Stimulated activated CD4-positive, alpha-beta T cell treated with anti-CD3 and anti-CD28 coated beads, Interleukin-2, amount 100 ng/mL, for 48 hours (primary cell): Measurements from ENCODE around the gene SPATA1.
"Not testable (repeated sequence)": the region's sequence is repeated elsewhere in the genome, so short reads cannot be mapped to it uniquely, and the experiment has no call there.

Experiments used
- DNase-seq, 2 donors: peaks; one replicate each; pipeline ENCODE4 v3.0.0-alpha.2; 2020

The SPATA1 gene, protein sequence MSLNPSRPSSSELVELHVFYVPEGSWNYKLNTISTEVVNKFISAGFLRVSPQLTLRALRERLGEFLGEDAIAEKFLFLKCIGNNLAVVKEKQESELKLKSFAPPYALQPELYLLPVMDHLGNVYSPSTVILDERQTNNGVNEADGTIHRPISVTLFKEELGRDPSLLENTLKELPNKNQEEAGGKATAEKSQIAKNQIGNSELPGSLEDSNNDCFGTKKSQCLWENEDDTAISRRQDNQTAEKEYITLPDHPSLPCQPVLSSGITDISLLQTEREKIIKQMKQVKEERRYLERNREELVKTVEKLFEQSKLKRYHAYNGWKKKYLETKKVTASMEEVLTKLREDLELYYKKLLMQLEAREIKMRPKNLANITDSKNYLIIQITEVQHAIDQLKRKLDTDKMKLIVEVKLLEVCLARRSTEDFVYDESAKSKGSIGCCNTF

DNA sequence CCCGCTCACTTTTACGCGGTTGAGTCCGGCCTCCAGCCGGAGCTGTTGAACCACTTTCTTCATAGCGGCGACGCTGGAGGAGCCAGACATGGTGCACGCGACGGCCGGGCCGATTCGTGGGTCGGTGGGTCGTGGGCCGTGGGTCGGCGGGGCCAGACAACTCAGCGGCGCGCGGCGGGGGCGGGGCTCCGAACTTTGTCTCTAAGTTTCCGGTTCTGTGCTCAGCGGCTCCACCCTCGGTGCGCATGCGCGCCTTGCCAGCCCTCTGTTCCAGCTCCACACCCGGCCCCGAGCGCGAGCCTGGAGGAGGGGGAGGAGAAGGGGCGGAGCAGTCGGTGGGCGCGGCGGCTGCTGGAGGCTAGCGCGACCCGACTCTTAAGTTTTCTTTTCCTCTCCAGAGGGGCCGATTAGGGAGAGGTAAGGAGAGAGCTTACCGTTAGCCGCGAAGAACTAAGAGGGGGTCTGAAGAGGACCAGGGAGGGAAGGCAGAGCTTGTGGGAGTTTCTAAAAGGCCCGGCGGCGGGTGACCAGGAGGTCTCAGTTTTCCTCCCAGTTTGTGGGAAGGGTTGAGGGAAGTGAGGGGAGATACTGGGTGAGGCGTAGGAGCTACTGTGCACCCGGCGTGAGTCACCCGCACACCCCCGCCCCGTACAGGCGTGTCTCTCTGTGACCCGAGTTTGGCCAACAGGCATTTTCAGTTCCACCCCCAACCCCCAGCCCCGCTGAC is at the start of gene SPATA1, which contains the start of gene GNG5:
TSS of gene SPATA1 (plus strand) at position 385 of the 727 bp plus-strand sequence. CDS start 9,974 bp downstream, outside the sequence.
TSS of gene GNG5 (minus strand) at position 580 of the 727 bp plus-strand sequence. CDS start at position 90, 490 bp downstream.
- DNase-seq: peak; percentile 95

DNA sequence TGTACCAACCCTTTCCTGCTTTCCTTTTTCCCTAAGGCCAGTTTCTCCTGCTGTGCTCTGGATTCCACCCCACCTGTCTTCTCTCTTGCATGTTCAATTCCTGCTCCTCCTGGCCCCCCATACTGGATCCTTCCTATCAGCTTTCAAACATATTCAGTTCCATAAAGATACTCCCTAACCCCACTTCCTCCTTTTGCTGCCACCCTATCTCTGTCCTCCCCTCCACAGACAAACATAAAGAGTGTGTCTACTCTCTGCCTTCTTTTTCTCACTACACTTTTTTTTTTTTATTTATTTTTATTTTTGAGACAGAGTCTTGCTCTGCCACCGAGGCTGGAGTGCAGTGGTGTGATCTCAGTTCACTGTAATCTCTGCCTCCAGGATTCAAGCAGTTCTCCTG is 44.1 kb upstream of the SPATA1 start:
- DNase-seq: no peak

DNA sequence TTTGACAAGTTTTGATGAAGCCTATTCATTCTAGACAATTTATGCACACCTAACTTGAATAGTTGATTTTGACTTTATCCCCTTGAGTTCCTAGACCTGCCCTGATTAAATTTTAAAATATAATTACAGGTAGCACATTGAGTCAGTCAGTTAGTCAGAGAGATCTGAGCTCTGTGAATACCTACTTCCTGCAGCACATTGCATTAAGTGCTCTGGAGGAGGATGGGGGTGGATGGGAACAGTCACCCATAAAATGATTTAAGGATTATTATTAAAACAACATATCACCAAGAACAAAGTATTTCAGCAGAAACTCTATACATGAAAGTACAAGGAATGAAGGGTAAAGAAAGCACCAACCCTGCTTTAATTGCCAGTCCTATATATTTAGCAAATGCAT is 38.9 kb upstream of the SPATA1 start:
- DNase-seq: no peak

DNA sequence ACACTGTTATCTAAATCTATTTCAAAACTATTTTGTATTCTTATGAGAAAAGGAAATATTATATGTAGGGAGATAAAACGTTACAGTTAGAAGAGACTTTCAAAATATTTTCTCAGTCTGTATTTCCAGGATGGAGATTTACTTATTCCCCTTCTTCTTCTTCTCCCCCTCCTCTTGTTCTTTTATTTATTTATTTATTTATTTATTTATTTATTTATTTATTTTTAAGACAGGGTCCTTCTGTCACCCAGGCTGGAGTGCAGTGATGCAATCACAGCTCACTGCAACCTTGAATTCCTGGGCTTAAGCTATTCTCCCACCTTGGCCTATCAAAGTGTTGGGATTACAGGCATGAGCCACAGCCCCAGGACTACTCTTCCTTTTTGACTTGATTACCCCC is 30.0 kb upstream of the SPATA1 start:
- no peak for DNase-seq

DNA sequence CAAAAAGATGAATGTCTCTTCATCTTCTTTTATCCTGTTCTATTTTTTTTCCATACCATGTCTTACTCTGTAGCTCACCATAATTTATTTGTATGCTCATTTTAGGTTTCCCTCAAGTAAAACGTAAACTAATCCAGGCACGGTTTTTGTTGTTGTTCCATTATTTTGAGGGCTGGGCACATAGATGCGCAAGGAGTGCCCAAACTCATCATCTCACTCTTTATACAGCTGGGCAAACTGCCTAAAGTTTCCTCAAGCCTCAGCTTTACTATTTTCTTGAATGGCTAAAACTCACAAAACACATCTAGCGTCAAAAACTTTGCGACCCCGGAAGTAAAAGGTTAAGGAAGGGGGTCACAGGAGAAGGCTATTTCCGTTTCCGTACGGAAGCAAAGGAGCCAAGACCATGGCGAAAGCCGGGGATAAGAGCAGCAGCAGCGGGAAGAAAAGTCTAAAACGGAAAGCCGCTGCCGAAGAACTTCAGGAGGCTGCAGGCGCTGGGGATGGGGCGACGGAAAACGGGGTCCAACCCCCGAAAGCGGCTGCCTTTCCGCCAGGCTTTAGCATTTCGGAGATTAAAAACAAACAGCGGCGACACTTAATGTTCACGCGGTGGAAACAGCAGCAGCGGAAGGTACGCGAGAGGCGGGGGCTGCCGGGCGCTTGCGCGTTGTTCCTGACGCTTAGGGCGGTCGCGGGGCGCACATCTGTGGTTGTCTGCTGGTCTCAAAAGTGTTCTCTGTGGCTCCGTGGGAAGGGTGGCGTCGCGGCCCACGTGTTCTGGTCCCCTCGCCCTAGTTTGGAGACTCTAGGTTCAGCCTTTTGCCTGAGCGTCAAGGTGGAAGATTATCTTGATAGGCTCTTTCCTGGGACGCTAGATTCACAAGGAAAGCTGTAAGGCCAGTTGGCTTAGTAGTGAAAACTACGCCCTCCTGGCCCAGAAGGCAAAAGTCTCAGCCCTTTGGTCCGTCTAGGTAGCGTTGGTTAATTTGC is 27.0 kb upstream of the SPATA1 start, which contains the start of gene RPF1:
TSS of gene RPF1 (plus strand) at position 391 of the 993 bp plus-strand sequence. CDS start at position 407, 16 bp downstream.
- peak; percentile 60 to 62 for DNase-seq

DNA sequence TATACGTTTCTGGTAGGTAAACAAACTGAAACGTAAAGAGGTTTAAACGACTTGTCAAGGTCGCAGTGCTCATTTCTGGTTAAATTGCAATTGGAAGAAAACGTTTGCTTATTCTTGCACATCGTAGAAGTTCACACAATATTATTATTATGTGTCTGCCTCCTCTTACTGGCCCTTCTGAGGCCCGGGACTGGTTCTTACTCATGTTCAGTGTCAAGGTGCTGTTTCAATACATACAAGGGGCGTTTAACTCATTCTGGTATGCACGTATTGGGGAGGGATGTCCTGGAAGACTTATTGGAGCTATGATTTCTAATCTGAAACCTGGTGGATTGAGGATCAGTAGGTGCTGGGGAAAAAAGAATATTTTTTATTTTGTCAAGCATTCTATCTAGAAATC is 26.2 kb upstream of the SPATA1 start:
- DNase-seq: peak in 1 of 2 donors; percentile 7

DNA sequence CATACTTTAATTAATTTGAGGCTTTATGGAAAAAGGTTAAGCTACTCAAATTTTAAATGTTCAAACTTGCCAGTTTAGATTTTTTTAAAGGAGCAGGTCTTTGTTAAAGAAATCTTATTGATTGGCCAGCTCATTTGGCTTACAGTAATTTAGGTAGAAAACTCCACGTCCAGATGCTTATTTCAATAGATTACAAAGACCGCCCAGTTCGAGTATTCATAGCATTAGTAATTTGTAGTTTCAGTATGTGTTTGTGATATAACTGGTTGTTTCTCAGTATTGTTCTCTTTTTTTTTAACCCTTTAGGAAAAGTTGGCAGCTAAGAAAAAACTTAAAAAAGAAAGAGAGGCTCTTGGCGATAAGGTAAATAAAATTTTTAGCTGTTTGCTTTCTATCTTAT is 25.5 kb upstream of the SPATA1 start:
- DNase-seq: no peak

DNA sequence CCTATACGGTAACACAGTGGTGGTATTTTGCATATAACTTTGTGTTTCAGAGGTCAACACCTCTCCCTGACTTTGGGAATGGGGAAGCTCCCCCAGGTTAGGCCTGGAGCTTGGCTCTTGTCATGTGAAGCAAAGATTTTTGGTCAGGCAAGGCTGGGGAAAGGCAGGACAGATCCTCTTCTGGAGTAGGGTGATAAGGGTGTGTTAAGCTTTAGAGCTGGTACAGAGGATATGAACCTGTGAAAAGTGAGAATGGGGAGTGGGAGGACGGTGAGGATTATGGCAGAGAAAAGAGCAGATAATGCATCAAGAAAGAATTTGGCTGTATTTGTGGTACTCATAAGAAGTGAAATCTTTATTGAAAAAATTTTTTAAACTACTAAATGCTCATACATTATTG is 24.9 kb upstream of the SPATA1 start:
- DNase-seq: no peak

DNA sequence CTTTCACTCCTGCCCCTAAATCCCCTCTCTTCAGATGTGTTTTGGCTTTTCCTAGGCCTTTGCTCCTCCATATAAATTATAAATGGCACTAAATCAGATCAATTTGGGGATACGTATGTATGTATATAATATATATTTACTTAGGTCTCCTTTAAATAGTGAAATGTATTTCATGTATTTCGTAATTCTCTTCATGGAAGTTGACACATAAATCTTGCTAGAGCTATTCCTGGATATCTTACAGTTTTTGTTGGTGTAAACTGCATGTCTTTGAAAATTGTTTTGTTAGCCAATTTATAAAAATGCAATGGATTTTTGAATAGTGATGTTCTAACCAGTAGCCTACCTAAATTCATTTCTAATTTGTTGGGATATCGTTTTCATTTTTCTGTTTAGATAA is 18.1 kb upstream of the SPATA1 start:
- DNase-seq: no peak

DNA sequence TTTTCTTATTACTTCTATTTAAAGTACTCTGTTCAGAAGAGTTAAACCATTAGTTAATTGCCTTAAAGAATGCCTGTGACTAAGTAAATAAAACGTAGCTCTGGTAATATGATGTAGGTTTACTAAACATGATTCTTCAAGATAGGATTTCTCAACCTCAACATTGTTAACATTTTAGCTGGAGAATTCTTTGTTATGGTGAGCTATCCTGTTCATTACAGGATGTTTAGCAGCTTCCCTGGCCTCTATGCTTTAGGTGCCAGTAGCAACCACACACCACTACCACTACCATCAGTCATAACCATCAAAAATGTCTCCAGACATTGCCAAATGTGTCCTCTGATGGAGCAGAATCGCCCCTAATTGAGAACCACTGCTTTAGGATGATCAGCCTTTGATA is 16.4 kb upstream of the SPATA1 start:
- DNase-seq: no peak

DNA sequence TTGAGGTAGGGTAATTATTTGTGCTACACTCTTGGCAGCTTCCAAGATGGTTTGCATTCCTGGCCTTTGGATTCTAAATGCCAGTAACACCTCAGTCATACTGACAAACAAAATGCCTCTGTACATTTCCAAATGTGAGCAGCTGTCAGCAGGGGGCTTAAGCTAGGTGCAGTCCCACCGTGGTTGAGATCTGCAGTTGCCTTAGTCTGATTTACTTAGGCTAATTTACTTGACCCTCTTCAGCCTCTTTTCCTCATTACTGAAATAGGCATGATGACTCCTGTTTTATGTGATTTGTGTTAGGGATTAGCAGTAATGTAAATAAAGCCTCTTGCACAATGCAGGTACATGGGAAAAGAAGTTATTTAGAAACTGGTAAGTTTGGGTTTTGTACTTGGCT is 13.5 kb upstream of the SPATA1 start:
- DNase-seq: no peak

DNA sequence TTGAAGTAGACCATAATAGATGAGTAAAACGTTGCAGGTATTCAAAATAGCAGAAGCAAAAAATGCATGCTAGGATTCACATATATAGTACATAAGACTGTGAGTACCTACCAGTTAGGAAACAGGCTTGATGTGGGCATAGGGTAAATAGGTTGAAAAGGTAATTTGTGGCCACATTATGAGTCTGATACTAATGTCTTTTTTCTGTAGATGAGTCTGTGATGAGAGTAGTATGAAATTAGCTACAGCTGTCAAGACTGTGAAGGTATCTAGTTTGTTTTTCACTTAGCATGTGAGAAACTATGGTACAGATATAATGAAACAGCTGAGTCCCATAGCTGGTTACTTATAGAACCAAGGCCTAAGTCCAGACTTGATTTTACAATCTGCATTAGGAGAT is 12.4 kb upstream of the SPATA1 start:
- DNase-seq: no peak

DNA sequence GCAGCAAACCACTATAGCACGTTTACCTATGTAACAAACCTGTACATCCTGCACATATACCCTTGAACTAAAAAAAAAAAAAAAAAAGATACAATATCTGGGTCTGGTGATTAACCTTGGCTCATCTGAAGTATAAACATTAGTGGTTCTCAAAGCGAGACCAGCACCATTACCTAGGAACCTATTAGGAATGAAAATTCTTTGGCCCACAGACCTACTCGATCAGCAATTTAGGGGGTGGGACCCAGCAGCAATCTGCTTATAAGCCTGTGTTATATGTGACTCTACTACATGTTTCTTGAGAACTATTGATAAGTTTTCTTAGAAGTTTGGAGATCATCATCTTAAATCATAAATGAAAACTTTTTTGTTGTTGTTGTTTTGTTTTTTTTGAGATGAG is 9.7 kb upstream of the SPATA1 start:
- no peak for DNase-seq

DNA sequence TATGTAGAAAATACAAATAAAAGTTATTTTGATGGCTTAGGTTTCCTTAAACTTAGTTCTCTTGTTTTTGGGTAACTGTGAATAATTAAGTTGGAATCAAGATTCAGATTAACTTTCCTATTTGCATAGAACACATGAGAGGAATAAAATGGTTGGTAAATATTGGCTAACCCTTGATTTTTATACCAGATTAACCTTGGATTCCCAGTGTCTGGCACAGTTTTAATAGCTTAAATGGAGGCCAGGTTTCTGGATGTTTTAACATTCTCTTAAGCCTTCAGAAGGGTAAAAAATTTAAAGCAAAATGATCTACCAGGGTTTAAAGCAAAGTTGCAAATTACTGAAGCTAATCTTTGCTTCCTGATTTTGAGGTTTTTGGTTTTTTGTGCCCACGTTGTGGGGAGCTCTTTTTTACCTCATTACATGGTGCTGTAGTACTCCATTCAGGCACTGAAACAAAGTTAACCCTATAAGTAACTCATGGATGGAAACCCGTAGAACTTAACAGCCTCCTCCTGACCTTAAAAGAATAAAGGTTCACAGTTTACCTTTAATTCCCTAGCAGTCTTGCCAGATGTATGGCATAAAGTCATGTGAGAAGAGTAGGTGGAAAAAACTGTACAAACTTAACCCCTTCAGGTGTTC is 8.4 kb upstream of the SPATA1 start:
- DNase-seq: no peak

DNA sequence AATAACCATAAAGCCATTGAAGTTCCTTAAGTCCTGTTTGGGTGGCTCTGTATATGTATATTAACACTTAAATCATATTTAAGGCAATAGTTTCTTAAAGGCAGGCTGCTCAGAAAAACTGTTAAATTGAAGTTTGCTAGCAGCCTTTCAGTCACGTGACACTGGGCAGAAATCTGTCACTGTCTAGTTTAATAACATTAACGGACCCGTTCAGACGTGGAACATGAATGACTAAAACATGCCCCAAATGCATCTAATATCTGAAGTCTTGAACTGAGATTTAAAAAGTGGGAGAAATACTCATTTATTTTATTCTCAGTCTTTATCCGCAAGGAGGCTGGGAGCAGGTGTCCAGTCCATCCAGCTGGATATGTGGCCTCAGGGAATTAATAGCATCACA is 3.3 kb upstream of the SPATA1 start:
- no peak for DNase-seq

DNA sequence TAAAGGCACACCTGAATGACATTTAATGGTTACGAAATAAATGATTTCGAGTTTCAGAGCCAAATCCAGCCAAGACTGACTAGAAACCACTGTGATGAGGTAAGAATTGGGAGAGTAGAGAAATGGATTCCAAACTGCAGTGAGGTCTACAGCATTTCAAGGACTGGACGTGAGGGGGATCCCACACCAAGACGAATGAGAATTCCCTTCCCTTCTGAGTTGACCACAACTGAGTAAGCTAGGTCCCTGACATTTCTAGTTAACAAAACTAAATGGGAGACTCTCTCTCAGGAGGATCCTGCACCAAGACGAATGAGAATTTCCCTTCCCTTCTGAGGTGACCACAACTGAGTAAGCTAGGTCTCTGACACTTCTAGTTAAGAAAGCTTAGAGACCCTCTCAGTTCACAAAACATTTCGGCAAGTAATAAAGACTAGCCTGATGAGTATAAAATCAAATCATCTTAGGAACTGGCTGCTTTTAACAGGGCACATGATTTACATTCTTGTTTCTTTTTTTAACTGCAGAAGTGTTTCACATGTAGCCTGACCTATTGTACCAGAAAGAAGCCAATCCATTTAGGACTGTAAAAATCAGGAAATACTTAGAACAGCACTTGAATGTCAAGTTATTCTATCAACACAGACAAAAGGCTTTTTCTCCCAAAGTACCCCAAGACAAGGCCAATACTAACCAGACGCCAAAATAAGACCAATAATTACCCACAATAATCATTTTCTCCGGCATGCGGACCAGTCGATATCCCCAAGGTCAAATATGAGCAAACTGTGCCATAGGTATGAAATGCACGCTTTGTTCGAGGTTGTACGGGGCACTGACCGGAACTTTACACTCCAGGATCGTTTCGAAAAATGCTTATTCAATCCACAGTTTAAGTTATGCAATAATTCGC is 1.4 kb upstream of the SPATA1 start:
- DNase-seq: no peak

DNA sequence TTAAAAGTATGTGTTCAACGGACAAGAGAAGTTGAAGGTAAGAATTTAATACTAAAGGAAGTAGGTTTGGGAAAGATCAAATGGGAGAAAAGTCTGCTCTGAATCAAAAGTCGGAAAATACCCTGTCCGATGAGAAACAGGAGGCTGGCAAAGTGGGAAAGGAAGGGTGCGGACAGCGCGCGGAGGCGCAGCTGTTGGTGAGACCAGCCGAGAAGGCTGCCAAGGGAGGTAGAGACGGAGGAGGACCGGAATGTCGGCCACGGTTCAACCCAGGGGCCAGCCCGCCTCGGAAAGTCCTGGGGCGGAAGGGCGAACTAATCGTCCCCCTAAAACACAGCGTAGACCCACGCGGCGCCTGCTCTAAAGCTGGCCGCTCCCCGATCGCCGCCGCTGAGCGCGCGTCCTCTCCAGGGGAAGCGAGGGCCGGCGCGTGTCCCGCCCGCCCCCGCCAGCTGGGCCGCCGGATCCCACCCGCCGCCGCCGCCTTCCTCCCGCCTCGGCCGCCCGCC is 639 bp upstream of the SPATA1 start:
- no peak for DNase-seq

DNA sequence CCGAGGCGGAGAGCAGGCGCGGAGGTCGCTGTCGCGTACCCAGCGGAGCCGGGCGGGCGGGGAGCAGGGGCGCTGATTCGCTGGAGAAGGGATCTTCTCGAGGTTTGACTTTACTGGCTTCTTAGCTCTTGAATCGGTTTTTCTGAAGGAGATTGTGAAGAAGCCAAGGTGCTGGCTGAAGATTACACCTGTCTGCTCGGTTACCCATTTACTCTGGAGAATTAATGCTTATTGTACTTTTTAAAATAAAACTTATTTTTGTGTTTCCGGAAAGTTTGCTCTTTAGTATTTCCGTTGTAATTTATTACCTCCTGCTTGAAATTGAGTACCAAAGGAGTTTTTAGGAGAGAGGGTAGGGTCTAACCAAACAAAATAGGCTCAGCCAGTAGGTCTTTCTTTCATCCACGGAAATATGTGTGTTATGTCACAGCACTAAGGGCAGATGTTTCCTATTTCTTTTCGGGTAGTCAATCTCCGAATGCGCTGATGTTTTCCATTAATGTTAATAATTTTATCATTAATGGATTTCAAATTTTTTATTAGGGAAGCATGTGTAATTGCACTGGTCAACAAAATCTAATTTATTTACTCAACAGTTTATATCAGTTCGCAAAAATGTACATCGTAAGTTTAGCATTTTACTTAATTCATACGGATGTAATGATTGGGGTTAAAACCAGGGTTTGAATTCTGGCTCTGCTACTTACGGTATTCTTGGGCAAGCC is 705 bp downstream of the SPATA1 start:
- DNase-seq: no peak

DNA sequence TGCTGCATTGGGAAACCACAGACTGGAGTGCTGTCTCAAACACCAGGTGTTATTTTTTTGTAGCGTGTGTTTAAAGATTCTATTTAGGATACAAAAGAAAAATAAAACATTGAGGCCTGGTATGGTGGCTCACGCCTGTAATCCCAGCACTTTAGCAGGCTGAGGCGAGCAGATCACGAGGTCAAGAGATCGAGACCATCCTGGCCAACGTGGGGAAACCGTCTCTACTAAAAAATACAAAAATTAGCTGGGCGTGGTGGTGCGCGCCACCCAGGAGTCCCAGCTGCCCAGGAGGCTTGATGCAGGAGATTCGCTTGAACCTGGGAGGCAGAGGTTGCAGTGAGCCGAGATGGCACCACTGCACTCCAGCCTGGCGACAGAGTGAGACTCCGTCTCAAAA is 1.7 kb downstream of the SPATA1 start:
- DNase-seq: not testable (repeated sequence)

DNA sequence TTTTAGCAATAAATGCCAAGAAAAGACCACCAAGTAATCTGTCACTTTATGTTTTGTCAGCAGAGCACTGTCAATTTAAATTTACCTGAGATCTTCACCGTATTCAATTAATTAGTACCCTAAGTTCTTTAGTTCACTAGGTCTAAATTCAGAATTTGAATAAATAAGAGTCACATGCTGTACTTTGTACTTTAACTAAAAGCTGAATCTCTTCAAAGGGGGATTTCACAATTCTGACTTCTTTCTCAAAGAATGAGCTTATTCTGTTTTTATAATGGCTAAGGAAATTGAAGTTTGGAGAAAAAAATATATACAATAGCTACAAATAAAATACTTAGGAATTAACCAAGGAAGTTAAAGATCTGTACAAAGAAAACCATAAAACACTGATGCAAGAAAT is 2.3 kb downstream of the SPATA1 start:
- no peak for DNase-seq
